ENCODE measurements around the gene NCKAP1.
"Not testable (repeated sequence)": the region's sequence is repeated elsewhere in the genome, so short reads cannot be mapped to it uniquely, and the experiment has no call there.

NCKAP1 gene

GRCh38 chr2:183035954-183036669 lies 2.1 kb downstream of the NCKAP1 start:
- peak; percentile 66 for DNase-seq

GRCh38 chr2:183035298-183035953 lies 2.8 kb downstream of the NCKAP1 start:
- no peak for DNase-seq

GRCh38 chr2:183034806-183035205 lies 3.5 kb downstream of the NCKAP1 start:
- no peak for DNase-seq

GRCh38 chr2:183033951-183034350 lies 4.3 kb downstream of the NCKAP1 start:
- no peak for DNase-seq

GRCh38 chr2:183031911-183032794 lies 6.1 kb downstream of the NCKAP1 start:
- no peak for DNase-seq

- DNase-seq, result no peak
Measured at GRCh38 chr2:183029219-183029618, 9.0 kb downstream of the NCKAP1 start.

- no peak for DNase-seq
Measured at GRCh38 chr2:183028108-183028507, 10.1 kb downstream of the NCKAP1 start.

GRCh38 chr2:183027443-183027842 lies 10.8 kb downstream of the NCKAP1 start:
- no peak for DNase-seq

GRCh38 chr2:183026424-183026823 lies 11.8 kb downstream of the NCKAP1 start:
- DNase-seq, result no peak

GRCh38 chr2:183025993-183026392 lies 12.3 kb downstream of the NCKAP1 start:
- no peak for DNase-seq

GRCh38 chr2:183024339-183025095 lies 13.7 kb downstream of the NCKAP1 start:
- DNase-seq, result no peak

GRCh38 chr2:183022711-183023110 lies 15.5 kb downstream of the NCKAP1 start:
- DNase-seq, result no peak

- no peak for DNase-seq
Measured at GRCh38 chr2:183021613-183022012, 16.6 kb downstream of the NCKAP1 start.

- no peak for DNase-seq
Measured at GRCh38 chr2:183019718-183020442, 18.4 kb downstream of the NCKAP1 start.

- not testable (repeated sequence) for DNase-seq
Measured at GRCh38 chr2:183017845-183018244, 20.4 kb downstream of the NCKAP1 start.

GRCh38 chr2:183014005-183014404 lies 24.3 kb downstream of the NCKAP1 start:
- DNase-seq, result no peak

GRCh38 chr2:183011743-183012142 lies 26.5 kb downstream of the NCKAP1 start:
- DNase-seq, result no peak

- no peak for DNase-seq
Measured at GRCh38 chr2:183010112-183010511, 28.1 kb downstream of the NCKAP1 start.

- no peak for DNase-seq
Measured at GRCh38 chr2:183009249-183009899, 28.9 kb downstream of the NCKAP1 start.

GRCh38 chr2:183001948-183002347 lies 36.3 kb downstream of the NCKAP1 start:
- DNase-seq, result no peak

GRCh38 chr2:183000846-183001245 lies 37.4 kb downstream of the NCKAP1 start:
- no peak for DNase-seq
